CD14-positive monocyte (primary cell): Measurements from ENCODE around the gene ABCC9. TPM values are rescaled to one million over a fixed set of nuclear protein-coding genes. Genes with fewer than 3 reads are reported as not detected.

Experiments
- DNase-seq, 3 donors: peaks; one replicate each; pipeline ENCODE4 v3.0.0-alpha.2; 2011 to 2022
- H2AFZ ChIP-seq: 2 replicates; pipeline ENCODE4 v1.6.0; 2012; ENCODE audit warnings: mild to moderate bottlenecking, low read depth, low read length, inconsistent platforms; ENCODE audit not compliant: insufficient read depth, poor library complexity, severe bottlenecking
- H3K27ac ChIP-seq, 2 donors: 1 replicate in 1 of 2; 2 replicates in 1 of 2; pipeline ENCODE4 v1.5.1; 2012 to 2013; ENCODE audit warnings: low read length in 2 of 2, control low read depth in 1 of 2, inconsistent platforms in 1 of 2, low read depth in 1 of 2, mild to moderate bottlenecking in 1 of 2
- H3K27me3 ChIP-seq, 2 donors: one replicate each; pipeline versions ENCODE4 v1.6.0 to v1.6.1; 2011 to 2013; ENCODE audit warnings: low read length in 2 of 2; ENCODE audit not compliant: control insufficient read depth in 2 of 2, insufficient read depth in 2 of 2
- H3K36me3 ChIP-seq, 2 donors: replicated peaks in 1 of 2; 1 replicate in 1 of 2; 2 replicates in 1 of 2; pipeline versions ENCODE4 v1.5.1 to v1.6.1; 2012 to 2013; ENCODE audit warnings: low read length in 2 of 2, control low read depth in 1 of 2, inconsistent platforms in 1 of 2, mild to moderate bottlenecking in 1 of 2; ENCODE audit not compliant: insufficient read depth in 2 of 2, control insufficient read depth in 1 of 2
- H3K4me1 ChIP-seq, 2 donors: 1 replicate in 1 of 2; 2 replicates in 1 of 2; pipeline versions ENCODE4 v1.5.1 to v1.6.1; 2012 to 2013; ENCODE audit warnings: low read length in 2 of 2, control low read depth in 1 of 2, inconsistent platforms in 1 of 2, mild to moderate bottlenecking in 1 of 2, moderate library complexity in 1 of 2; ENCODE audit not compliant: insufficient read depth in 2 of 2, control insufficient read depth in 1 of 2
- H3K4me2 ChIP-seq: replicated peaks from 2 replicates; pipeline ENCODE3; 2012; ENCODE audit warnings: low read length, moderate library complexity, mild to moderate bottlenecking; ENCODE audit not compliant: poor library complexity, severe bottlenecking; ENCODE audit errors: extremely low read depth
- H3K4me3 ChIP-seq, 3 experiments: fragments of 200-600 bp in 1 of 3; sonication (generic) in 1 of 3; replicated peaks in 1 of 3; 1 replicate in 2 of 3; 2 replicates in 1 of 3; pipeline ENCODE4 v1.5.1; 2011 to 2013; ENCODE audit warnings: low read length in 3 of 3, mild to moderate bottlenecking in 3 of 3, control low read depth in 2 of 3, low read depth in 2 of 3, inconsistent platforms in 1 of 3, moderate library complexity in 1 of 3
- H3K79me2 ChIP-seq: 2 replicates; pipeline ENCODE4 v1.6.0; 2012; ENCODE audit warnings: mild to moderate bottlenecking, control low read depth, inconsistent platforms, low read length, moderate library complexity; ENCODE audit not compliant: insufficient read depth
- H3K9ac ChIP-seq: 2 replicates; pipeline ENCODE4 v1.6.0; 2017; ENCODE audit warnings: low read length, mild to moderate bottlenecking; ENCODE audit not compliant: insufficient read depth, poor library complexity, severe bottlenecking
- H3K9me3 ChIP-seq, 2 donors: replicated peaks in 1 of 2; 1 replicate in 1 of 2; 2 replicates in 1 of 2; pipeline versions ENCODE4 v1.5.1 to v1.6.1; 2012 to 2013; ENCODE audit warnings: low read length in 2 of 2, control low read depth in 1 of 2; ENCODE audit not compliant: control insufficient read depth in 1 of 2, insufficient read depth in 1 of 2
- H4K20me1 ChIP-seq: 2 replicates; pipeline ENCODE4 v1.6.0; 2012; ENCODE audit warnings: mild to moderate bottlenecking, low read length, control low read depth, moderate library complexity; ENCODE audit not compliant: insufficient read depth
- H3K27ac Mint-ChIP-seq, 7 donors: one replicate each; pipeline ENCODE4 v1.8.0; 2020; ENCODE audit warnings: mild to moderate bottlenecking in 7 of 7, mixed read lengths in 7 of 7, moderate library complexity in 6 of 7, inconsistent platforms in 2 of 7
- H3K27me3 Mint-ChIP-seq, 3 donors: one replicate each; pipeline ENCODE4 v1.8.0; 2021 to 2022; ENCODE audit warnings: low read depth in 3 of 3, mild to moderate bottlenecking in 3 of 3, mixed read lengths in 3 of 3, moderate library complexity in 3 of 3, inconsistent platforms in 1 of 3
- H3K36me3 Mint-ChIP-seq, 2 donors: one replicate each; pipeline ENCODE4 v1.8.0; 2020; ENCODE audit warnings: mixed read lengths in 2 of 2, inconsistent platforms in 1 of 2, mild to moderate bottlenecking in 1 of 2
- H3K4me1 Mint-ChIP-seq: one replicate; pipeline ENCODE4 v1.8.0; 2020; ENCODE audit warnings: mild to moderate bottlenecking, mixed read lengths
- H3K4me3 Mint-ChIP-seq, 2 donors: one replicate each; pipeline ENCODE4 v1.8.0; 2020; ENCODE audit warnings: mild to moderate bottlenecking in 2 of 2, mixed read lengths in 2 of 2, moderate library complexity in 1 of 2
- H3K9me3 Mint-ChIP-seq, 7 donors: one replicate each; pipeline ENCODE4 v1.8.0; 2020 to 2022; ENCODE audit warnings: mixed read lengths in 7 of 7, mild to moderate bottlenecking in 6 of 7, moderate library complexity in 6 of 7, inconsistent platforms in 2 of 7
- WGBS: methylation state at CpG from one replicate; pipeline ENCODE4 v1.1.5; 2013; ENCODE audit warnings: missing lambda C conversion rate; ENCODE audit not compliant: insufficient coverage; 5-methylcytosine and 5-hydroxymethylcytosine counted together
- intact Hi-C, 2 donors: fragments of 100-400 bp; cut with micrococcal nuclease; formaldehyde crosslinking; loops; one replicate each; pipeline versions ENCODE4 v1.15.0 to v1.15.1; 2023
- polyA plus RNA-seq, 3 donors: library from polyadenylated mRNA; depleted of rRNA in 1 of 3; unstranded in 2 of 3; stranded (reverse) in 1 of 3; fragments of 300-500 nt in 2 of 3; fragments of >200 nt in 1 of 3; fragmentation: Illumina TruSeq in 2 of 3; gene quantifications; 1 replicate in 2 of 3; 2 replicates in 1 of 3; pipeline ENCODE4 v1.2.3, GENCODE V29; 2012 to 2021
- TF ChIP-seq, protein P1 (sequence below): fragments of 200-600 bp; IDR thresholded peaks from one replicate; pipeline ENCODE4 v1.8.0; 2022; ENCODE audit warnings: antibody characterized with exemption, mild to moderate bottlenecking

Gene ABCC9
- polyA plus RNA-seq, 3 donors, result not detected

- Histone ChIP-seq H3K36me3 (no peaks in the 10 kb centered on the region), H3K27me3 (no peaks in the 10 kb centered on the region), H2AFZ (no peak overlapping the region), H3K9me3 (no peaks in the 10 kb centered on the region), H3K4me1 (no peaks in the 10 kb centered on the region), H4K20me1 (no peaks in the 10 kb centered on the region), H3K79me2 (no peaks in the 10 kb centered on the region), H3K27ac (no peak overlapping the region), H3K4me2 (no peak overlapping the region), H3K9ac (no peak overlapping the region), H3K4me3 (no peak overlapping the region)
- no peak for DNase-seq
- WGBS, result no CpG with 5 or more reads among the region's 4 CpGs
- intact Hi-C loops, result no loop called here
- Mint-ChIP-seq H3K36me3 (no peaks in the 10 kb centered on the region), H3K4me1 (no peaks in the 10 kb centered on the region), H3K27ac (no peak overlapping the region), H3K4me3 (no peak overlapping the region), H3K9me3 (peaks cover 2 to 8% (median 4%) of the 10 kb centered on the region in 7 donors), H3K27me3 (peaks cover 0 to 3% (median 2%) of the 10 kb centered on the region in 3 donors)
- TF ChIP-seq, protein P1, sequence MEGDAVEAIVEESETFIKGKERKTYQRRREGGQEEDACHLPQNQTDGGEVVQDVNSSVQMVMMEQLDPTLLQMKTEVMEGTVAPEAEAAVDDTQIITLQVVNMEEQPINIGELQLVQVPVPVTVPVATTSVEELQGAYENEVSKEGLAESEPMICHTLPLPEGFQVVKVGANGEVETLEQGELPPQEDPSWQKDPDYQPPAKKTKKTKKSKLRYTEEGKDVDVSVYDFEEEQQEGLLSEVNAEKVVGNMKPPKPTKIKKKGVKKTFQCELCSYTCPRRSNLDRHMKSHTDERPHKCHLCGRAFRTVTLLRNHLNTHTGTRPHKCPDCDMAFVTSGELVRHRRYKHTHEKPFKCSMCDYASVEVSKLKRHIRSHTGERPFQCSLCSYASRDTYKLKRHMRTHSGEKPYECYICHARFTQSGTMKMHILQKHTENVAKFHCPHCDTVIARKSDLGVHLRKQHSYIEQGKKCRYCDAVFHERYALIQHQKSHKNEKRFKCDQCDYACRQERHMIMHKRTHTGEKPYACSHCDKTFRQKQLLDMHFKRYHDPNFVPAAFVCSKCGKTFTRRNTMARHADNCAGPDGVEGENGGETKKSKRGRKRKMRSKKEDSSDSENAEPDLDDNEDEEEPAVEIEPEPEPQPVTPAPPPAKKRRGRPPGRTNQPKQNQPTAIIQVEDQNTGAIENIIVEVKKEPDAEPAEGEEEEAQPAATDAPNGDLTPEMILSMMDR, result no peak
These were observed 59.3 kb downstream of the ABCC9 start for GRCh38 chr12:21881965-21882364.

GRCh38 chr12:21879312-21879711 lies 61.9 kb downstream of the ABCC9 start:
- Mint-ChIP-seq H3K4me3 (no peak overlapping the region), H3K36me3 (no peaks in the 10 kb centered on the region), H3K27me3 (peaks cover 0 to 3% (median 2%) of the 10 kb centered on the region in 3 donors), H3K4me1 (no peaks in the 10 kb centered on the region), H3K27ac (no peak overlapping the region), H3K9me3 (peaks cover 0 to 9% (median 3%) of the 10 kb centered on the region in 7 donors)
- Histone ChIP-seq H3K4me3 (no peak overlapping the region), H3K79me2 (no peaks in the 10 kb centered on the region), H2AFZ (no peak overlapping the region), H3K36me3 (no peaks in the 10 kb centered on the region), H3K4me2 (no peak overlapping the region), H3K9me3 (no peaks in the 10 kb centered on the region), H3K4me1 (no peaks in the 10 kb centered on the region), H3K9ac (no peak overlapping the region), H3K27ac (no peak overlapping the region), H4K20me1 (no peaks in the 10 kb centered on the region), H3K27me3 (no peaks in the 10 kb centered on the region)
- intact Hi-C loops, result no loop called here
- TF ChIP-seq, protein P1, result no peak
- DNase-seq, result no peak
- WGBS, result no CpG with 5 or more reads among the region's 1 CpG
